Stimulated activated effector memory CD8-positive, alpha-beta T cell treated with anti-CD3 and anti-CD28 coated beads, Interleukin-12 subunit alpha, Interleukin-12 subunit beta, amount 100 ng/mL, for 72 hours (primary cell): Measurements from ENCODE around the gene SCAF1.

Experiments
- ATAC-seq: fragments of 150-1000 bp; cut with Tn5 transposase; 2 replicates; pipeline ENCODE4 v1.10.0; 2021
- DNase-seq, 2 donors: peaks; one replicate each; pipeline ENCODE4 v3.0.0; 2021 to 2022; ENCODE audit warnings: low spot score in 2 of 2
- H3K27ac Mint-ChIP-seq: one replicate; pipeline ENCODE4 v1.8.0; 2022; ENCODE audit warnings: mild to moderate bottlenecking, mixed read lengths
- H3K36me3 Mint-ChIP-seq: one replicate; pipeline ENCODE4 v1.8.0; 2022; ENCODE audit warnings: mild to moderate bottlenecking, mixed read lengths
- H3K4me1 Mint-ChIP-seq: one replicate; pipeline ENCODE4 v1.8.0; 2022; ENCODE audit warnings: mixed read lengths
- H3K4me3 Mint-ChIP-seq: one replicate; pipeline ENCODE4 v1.8.0; 2022; ENCODE audit warnings: mild to moderate bottlenecking, mixed read lengths
- H3K9me3 Mint-ChIP-seq: one replicate; pipeline ENCODE4 v1.8.0; 2022; ENCODE audit warnings: mixed read lengths

The SCAF1 gene

GRCh38 chr19:49635530-49636232 is 6.3 kb upstream of the SCAF1 start:
- Mint-ChIP-seq H3K36me3 (peaks cover 45% of the 10 kb centered on the region), H3K9me3 (no peaks in the 10 kb centered on the region), H3K4me1 (peaks cover 39% of the 10 kb centered on the region), H3K4me3 (no peak overlapping the region), H3K27ac (peak overlapping the region; percentile 74)
- ATAC-seq (no peak), DNase-seq (no peak)

DNA sequence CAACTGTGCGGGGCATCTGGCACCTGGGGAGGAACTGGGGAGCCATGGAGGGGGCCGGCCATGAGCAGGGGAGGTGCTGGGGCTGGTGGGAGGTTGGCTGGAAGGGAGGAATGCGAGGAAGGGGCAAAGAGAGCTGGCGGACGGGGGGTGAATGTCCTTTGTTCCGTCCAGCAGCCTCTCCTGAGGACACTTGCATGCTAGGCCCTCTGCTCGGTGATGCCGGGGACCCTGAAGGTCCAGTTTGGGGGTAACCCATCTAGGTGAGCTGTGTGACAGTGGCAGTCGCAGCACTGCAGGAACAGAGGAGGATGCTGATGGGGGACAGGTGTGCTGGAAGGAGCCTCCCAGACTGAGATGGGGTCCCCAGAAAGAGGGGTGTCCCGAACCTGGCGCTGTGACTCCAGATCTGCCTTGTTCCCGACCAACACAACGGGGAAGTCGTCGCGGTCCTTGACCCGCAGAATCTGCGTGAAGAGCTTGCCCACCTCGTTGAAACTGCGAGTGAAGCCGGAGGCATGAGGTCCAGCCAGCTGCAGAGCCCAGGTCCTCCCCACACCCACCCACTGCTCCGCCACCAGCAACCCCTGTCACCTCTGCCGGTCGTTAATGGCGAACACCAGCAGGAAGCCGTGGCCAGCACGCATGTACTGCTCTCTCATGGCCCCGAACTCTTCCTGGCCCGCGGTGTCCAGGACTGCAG is 5.6 kb upstream of the SCAF1 start:
- Mint-ChIP-seq H3K4me1 (peaks cover 44% of the 10 kb centered on the region), H3K4me3 (no peak overlapping the region), H3K27ac (peak overlapping the region; percentile 74), H3K9me3 (no peaks in the 10 kb centered on the region), H3K36me3 (peaks cover 46% of the 10 kb centered on the region)
- ATAC-seq (no peak), DNase-seq (no peak)

DNA sequence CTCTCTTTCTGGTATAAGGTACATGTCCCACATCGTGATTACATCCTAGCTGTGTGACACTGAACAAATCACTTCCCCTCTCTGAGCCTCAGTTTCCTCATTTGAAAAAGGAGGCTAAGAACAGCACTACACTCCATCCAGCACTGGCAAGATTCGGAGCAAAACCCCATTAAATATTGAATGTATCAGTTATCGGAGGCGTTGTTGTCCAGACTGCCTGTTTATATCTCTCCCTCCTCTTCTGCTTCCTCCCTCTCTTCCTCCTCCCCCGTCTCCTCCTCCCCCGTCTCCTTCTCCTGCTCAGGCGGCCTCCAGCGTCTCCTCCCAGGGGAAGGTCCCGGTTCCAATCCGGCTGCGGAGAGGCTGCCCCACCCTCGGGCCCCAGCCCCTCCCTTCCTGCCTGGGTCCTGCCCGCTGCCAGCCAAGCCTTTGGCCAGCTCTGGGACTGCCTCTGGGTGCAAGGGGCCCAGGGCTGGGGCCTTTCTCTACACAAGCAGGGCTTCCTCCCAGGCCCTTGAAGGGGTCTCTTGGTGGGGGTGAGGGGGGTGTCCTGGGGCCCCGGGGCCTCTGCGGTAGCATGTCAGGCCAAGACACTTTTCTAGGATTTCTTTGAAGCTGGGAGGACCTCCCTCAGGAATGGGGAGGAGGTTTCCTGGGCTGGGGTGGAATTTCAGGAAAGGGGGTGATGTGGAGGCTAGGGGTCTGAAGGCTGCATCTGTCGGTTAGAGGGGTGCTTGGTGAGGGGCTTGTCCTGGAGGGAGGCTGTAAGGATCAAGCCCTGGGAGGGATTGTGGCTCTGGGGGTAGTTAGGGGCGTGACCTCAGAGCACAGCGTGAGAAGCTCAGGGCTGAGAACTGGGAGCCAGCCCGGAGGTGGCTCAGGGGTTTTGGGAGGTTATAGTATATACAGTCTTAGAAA is 3.9 kb upstream of the SCAF1 start:
- no peaks in the 10 kb centered on the region for H3K9me3 Mint-ChIP-seq
- ATAC-seq: no peak
- peak overlapping the region; percentile 99 for H3K27ac Mint-ChIP-seq
- peak overlapping the region; percentile 99 for H3K4me3 Mint-ChIP-seq
- DNase-seq: no peak
- H3K36me3 Mint-ChIP-seq: peaks cover 58% of the 10 kb centered on the region
- H3K4me1 Mint-ChIP-seq: peaks cover 57% of the 10 kb centered on the region

GRCh38 chr19:49639401-49640112 is 2.5 kb upstream of the SCAF1 start:
- Mint-ChIP-seq H3K27ac (peak overlapping the region; percentile 99), H3K4me1 (peaks cover 70% of the 10 kb centered on the region), H3K4me3 (peak overlapping the region; percentile 99), H3K9me3 (no peaks in the 10 kb centered on the region), H3K36me3 (peaks cover 65% of the 10 kb centered on the region)
- DNase-seq (peak in 1 of 2 donors; percentile 63), ATAC-seq (no peak)

DNA sequence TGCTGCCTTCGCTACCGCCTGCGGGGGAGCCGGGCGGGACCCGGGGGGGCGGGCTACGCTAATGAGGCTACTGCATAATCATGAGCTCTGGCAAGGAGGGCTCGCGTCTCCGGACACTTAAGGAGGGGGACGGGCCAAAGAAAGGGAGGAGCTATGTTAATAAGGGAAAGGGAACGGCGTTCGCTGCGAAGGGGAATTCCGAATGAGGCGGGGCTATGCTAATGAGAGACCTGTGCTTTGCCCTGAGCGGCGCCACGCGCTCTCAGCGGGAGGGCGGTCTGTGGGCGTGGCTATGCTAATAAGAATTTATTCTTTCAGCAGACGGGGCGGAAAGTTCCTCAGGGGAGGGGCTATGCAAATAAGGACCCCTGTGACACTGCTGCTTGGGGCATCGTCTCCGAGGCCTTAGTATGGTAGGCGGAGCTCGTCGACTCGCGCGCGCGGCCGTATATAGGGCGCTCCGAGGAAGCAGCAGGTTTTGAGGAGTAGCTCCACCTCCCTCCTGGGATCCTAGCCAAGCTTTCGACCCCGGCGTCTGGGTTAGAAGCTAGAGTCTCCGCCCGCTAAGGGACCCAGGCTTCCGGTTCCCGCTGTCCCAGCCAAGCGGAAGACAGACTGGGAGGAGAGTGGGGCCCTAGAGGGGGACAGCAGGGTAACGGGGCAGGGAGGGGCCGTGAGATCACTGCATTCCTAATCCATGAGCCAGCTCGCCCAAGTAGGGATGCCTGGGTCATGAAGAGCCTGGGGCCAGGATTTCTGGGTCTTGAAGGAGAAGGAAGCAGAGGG is 1.7 kb upstream of the SCAF1 start, which contains the start of gene RRAS:
RRAS (minus strand) TSS at position 31 of the 786 bp plus-strand sequence. CDS start 45 bp downstream, outside the sequence.
- peaks cover 61% of the 10 kb centered on the region for H3K36me3 Mint-ChIP-seq
- DNase-seq (peak; percentile 97 to 100), ATAC-seq (peak; percentile 79)
- H3K4me1 Mint-ChIP-seq: peaks cover 74% of the 10 kb centered on the region
- H3K27ac Mint-ChIP-seq: peak within 1 kb of the TSS; percentile 99
- H3K9me3 Mint-ChIP-seq: no peaks in the 10 kb centered on the region
- H3K4me3 Mint-ChIP-seq: peak within 1 kb of the TSS; percentile 99

GRCh38 chr19:49642492-49643035 is 555 bp downstream of the SCAF1 start:
- H3K4me3 Mint-ChIP-seq: peak overlapping the region; percentile 99
- H3K27ac Mint-ChIP-seq: peak overlapping the region; percentile 99
- no peak for ATAC-seq
- peaks cover 77% of the 10 kb centered on the region for H3K4me1 Mint-ChIP-seq
- no peak for DNase-seq
- H3K9me3 Mint-ChIP-seq: no peaks in the 10 kb centered on the region
- peaks cover 63% of the 10 kb centered on the region for H3K36me3 Mint-ChIP-seq

- Mint-ChIP-seq H3K36me3 (peaks cover 70% of the 10 kb centered on the region), H3K9me3 (no peaks in the 10 kb centered on the region), H3K27ac (peak overlapping the region; percentile 99), H3K4me1 (peaks cover 68% of the 10 kb centered on the region), H3K4me3 (peak overlapping the region; percentile 99)
- no peak for DNase-seq
- no peak for ATAC-seq
Measured at GRCh38 chr19:49643466-49643865, 1.5 kb downstream of the SCAF1 start.

DNA sequence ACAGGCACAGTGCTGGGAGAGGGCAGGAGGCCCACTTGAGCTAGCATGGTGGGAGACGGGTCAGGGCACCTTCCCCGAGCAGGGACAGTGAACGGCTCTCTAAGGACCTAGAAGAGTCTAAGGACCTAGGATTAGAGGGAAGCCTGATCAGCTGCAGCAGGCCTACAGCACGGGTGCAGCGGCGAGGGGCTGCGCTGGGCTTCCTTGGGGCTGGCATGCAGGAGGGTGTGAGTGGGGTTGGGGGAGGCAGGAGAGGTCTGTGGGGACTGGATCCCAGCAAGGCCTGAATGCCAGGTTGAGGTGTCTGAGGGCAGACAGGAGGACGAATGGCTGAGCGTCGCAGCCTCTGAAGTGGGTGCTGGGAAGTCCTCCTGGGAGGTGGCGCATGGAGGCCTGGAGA is 3.6 kb downstream of the SCAF1 start:
- Mint-ChIP-seq H3K27ac (peak overlapping the region; percentile 99), H3K36me3 (peaks cover 72% of the 10 kb centered on the region), H3K9me3 (no peaks in the 10 kb centered on the region), H3K4me3 (no peak overlapping the region), H3K4me1 (peaks cover 55% of the 10 kb centered on the region)
- ATAC-seq: no peak
- DNase-seq: no peak

GRCh38 chr19:49645995-49646394 is 4.0 kb downstream of the SCAF1 start:
- peak overlapping the region; percentile 26 for H3K27ac Mint-ChIP-seq
- peaks cover 51% of the 10 kb centered on the region for H3K4me1 Mint-ChIP-seq
- DNase-seq (no peak), ATAC-seq (no peak)
- H3K36me3 Mint-ChIP-seq: peaks cover 69% of the 10 kb centered on the region
- no peak overlapping the region for H3K4me3 Mint-ChIP-seq
- H3K9me3 Mint-ChIP-seq: no peaks in the 10 kb centered on the region

DNA sequence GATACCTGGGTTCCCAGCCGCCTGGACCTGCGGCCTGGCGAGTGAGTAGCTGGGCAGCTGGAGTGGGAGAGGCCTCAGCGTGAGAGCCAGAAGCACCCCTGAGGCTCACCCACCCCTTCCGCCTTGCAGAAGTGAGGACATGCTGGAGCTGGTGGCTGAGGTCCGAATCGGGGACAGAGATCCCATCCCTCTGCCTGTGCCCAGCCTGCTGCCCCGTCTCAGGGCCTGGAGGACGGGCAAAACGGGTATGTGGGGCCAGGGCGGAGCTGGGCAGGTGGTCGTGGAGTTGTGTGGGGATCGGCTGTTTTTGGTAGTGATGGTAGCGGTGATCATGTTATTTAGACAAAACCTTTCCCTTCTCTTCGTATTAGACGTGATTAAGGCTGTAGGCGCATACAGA is 4.6 kb downstream of the SCAF1 start:
- H3K4me1 Mint-ChIP-seq: peaks cover 47% of the 10 kb centered on the region

DNA sequence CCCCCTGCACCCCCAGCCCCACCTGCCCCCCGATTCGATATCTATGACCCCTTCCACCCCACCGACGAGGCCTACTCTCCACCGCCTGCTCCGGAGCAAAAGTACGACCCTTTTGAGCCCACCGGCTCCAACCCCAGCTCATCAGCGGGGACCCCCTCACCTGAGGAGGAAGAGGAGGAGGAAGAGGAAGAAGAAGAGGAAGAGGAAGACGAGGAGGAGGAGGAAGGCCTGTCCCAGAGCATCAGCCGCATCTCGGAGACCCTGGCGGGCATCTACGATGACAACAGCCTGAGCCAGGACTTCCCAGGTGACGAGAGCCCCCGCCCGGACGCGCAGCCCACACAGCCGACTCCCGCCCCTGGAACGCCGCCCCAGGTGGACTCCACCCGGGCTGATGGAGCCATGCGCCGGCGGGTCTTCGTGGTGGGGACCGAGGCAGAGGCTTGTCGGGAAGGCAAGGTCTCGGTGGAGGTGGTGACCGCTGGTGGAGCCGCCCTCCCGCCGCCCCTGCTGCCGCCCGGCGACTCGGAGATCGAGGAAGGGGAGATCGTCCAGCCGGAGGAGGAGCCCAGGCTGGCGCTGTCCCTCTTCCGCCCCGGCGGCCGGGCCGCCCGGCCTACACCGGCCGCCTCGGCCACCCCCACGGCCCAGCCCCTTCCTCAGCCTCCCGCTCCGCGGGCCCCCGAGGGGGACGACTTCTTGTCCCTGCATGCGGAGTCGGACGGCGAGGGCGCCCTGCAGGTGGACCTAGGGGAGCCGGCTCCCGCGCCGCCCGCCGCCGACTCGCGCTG is 9.2 kb downstream of the SCAF1 start:
- H3K9me3 Mint-ChIP-seq: no peaks in the 10 kb centered on the region
- no peak overlapping the region for H3K27ac Mint-ChIP-seq
- ATAC-seq: no peak
- no peak for DNase-seq
- peaks cover 6% of the 10 kb centered on the region for H3K4me1 Mint-ChIP-seq
- H3K4me3 Mint-ChIP-seq: no peak overlapping the region
- peaks cover 75% of the 10 kb centered on the region for H3K36me3 Mint-ChIP-seq

More for the DNA sequence above, 4.6 kb downstream of the SCAF1 start:
- ATAC-seq (no peak), DNase-seq (no peak)
- H3K4me3 Mint-ChIP-seq: no peak overlapping the region
- peaks cover 67% of the 10 kb centered on the region for H3K36me3 Mint-ChIP-seq
- H3K9me3 Mint-ChIP-seq: no peaks in the 10 kb centered on the region
- peak overlapping the region; percentile 26 for H3K27ac Mint-ChIP-seq

- Mint-ChIP-seq H3K27ac (no peak overlapping the region), H3K4me3 (no peak overlapping the region), H3K36me3 (peaks cover 75% of the 10 kb centered on the region), H3K4me1 (no peaks in the 10 kb centered on the region), H3K9me3 (no peaks in the 10 kb centered on the region)
- ATAC-seq (no peak), DNase-seq (no peak)
Measured at GRCh38 chr19:49651820-49652550, 10.0 kb downstream of the SCAF1 start.
